Measurements from ENCODE around the gene MSH3.
"Not testable (repeated sequence)": the region's sequence is repeated elsewhere in the genome, so short reads cannot be mapped to it uniquely, and the experiment has no call there.

The MSH3 gene

GRCh38 chr5:80739057-80739456 lies 84.6 kb downstream of the MSH3 start:
- peaks cover 37 to 61% of the 10 kb centered on the region in 2 donors for H3K36me3 Mint-ChIP-seq

GRCh38 chr5:80739496-80739895 lies 85.0 kb downstream of the MSH3 start:
- Mint-ChIP-seq H3K27me3 (no peaks in the 10 kb centered on the region), H3K4me1 (peaks cover 11 to 12% of the 10 kb centered on the region in 2 donors), H3K4me3 (no peak overlapping the region), H3K36me3 (peaks cover 37 to 61% of the 10 kb centered on the region in 2 donors), H3K9me3 (no peaks in the 10 kb centered on the region), H3K27ac (no peak overlapping the region)
- ATAC-seq (replicated peaks): no peak
- DNase-seq: no peak

More at GRCh38 chr5:80739057-80739456, 84.6 kb downstream of the MSH3 start:
- Mint-ChIP-seq H3K9me3 (no peaks in the 10 kb centered on the region), H3K4me3 (no peak overlapping the region), H3K27me3 (no peaks in the 10 kb centered on the region), H3K4me1 (peaks cover 11 to 12% of the 10 kb centered on the region in 2 donors), H3K27ac (no peak overlapping the region)
- no peak for ATAC-seq (replicated peaks)
- no peak for DNase-seq

- no peak for DNase-seq
- Mint-ChIP-seq H3K27ac (no peak overlapping the region), H3K4me1 (peaks cover 11 to 12% of the 10 kb centered on the region in 2 donors)
Observed at GRCh38 chr5:80739898-80740297, 85.4 kb downstream of the MSH3 start.

GRCh38 chr5:80740488-80740887 lies 86.0 kb downstream of the MSH3 start:
- Mint-ChIP-seq H3K4me1 (peaks cover 11 to 12% of the 10 kb centered on the region in 2 donors), H3K36me3 (peaks cover 38 to 61% of the 10 kb centered on the region in 2 donors)
- not testable (repeated sequence) for H3K4me3 Mint-ChIP-seq; H3K27me3 Mint-ChIP-seq; ATAC-seq (replicated peaks); DNase-seq; H3K9me3 Mint-ChIP-seq; H3K27ac Mint-ChIP-seq

More at GRCh38 chr5:80739898-80740297, 85.4 kb downstream of the MSH3 start:
- no peak overlapping the region for H3K4me3 Mint-ChIP-seq
- H3K27me3 Mint-ChIP-seq: no peaks in the 10 kb centered on the region
- peaks cover 37 to 61% of the 10 kb centered on the region in 2 donors for H3K36me3 Mint-ChIP-seq
- ATAC-seq (replicated peaks): no peak
- H3K9me3 Mint-ChIP-seq: no peaks in the 10 kb centered on the region

GRCh38 chr5:80740999-80741398 lies 86.5 kb downstream of the MSH3 start:
- Mint-ChIP-seq H3K27ac (no peak overlapping the region), H3K4me3 (no peak overlapping the region), H3K4me1 (peaks cover 11 to 12% of the 10 kb centered on the region in 2 donors), H3K36me3 (peaks cover 37 to 60% of the 10 kb centered on the region in 2 donors), H3K9me3 (no peaks in the 10 kb centered on the region), H3K27me3 (no peaks in the 10 kb centered on the region)
- no peak for DNase-seq
- ATAC-seq (replicated peaks): no peak

GRCh38 chr5:80744149-80744548 lies 89.7 kb downstream of the MSH3 start:
- no peaks in the 10 kb centered on the region for H3K27me3 Mint-ChIP-seq
- peaks cover 11 to 12% of the 10 kb centered on the region in 2 donors for H3K4me1 Mint-ChIP-seq
- DNase-seq (no peak), ATAC-seq (replicated peaks) (no peak)
- H3K4me3 Mint-ChIP-seq: no peak overlapping the region
- no peaks in the 10 kb centered on the region for H3K9me3 Mint-ChIP-seq
- H3K36me3 Mint-ChIP-seq: peaks cover 42 to 69% of the 10 kb centered on the region in 2 donors
- no peak overlapping the region for H3K27ac Mint-ChIP-seq

- Mint-ChIP-seq H3K27ac (no peak overlapping the region), H3K27me3 (no peaks in the 10 kb centered on the region), H3K36me3 (peaks cover 49 to 71% of the 10 kb centered on the region in 2 donors), H3K9me3 (no peaks in the 10 kb centered on the region), H3K4me1 (peaks cover 7 to 12% of the 10 kb centered on the region in 2 donors), H3K4me3 (no peak overlapping the region)
- ATAC-seq (replicated peaks): no peak
- DNase-seq: no peak
Observed at GRCh38 chr5:80745490-80745889, 91.0 kb downstream of the MSH3 start.

- ATAC-seq (replicated peaks): no peak
- no peaks in the 10 kb centered on the region for H3K9me3 Mint-ChIP-seq
- no peaks in the 10 kb centered on the region for H3K27me3 Mint-ChIP-seq
- peaks cover 50 to 74% of the 10 kb centered on the region in 2 donors for H3K36me3 Mint-ChIP-seq
- DNase-seq: no peak
- H3K4me3 Mint-ChIP-seq: no peak overlapping the region
- H3K27ac Mint-ChIP-seq: no peak overlapping the region
- H3K4me1 Mint-ChIP-seq: no peaks in the 10 kb centered on the region
Observed at GRCh38 chr5:80747922-80748321, 93.5 kb downstream of the MSH3 start.

GRCh38 chr5:80752427-80752826 lies 98.0 kb downstream of the MSH3 start:
- H3K27ac Mint-ChIP-seq: no peak overlapping the region
- peaks cover 37 to 52% of the 10 kb centered on the region in 2 donors for H3K36me3 Mint-ChIP-seq
- H3K4me3 Mint-ChIP-seq: no peak overlapping the region
- H3K9me3 Mint-ChIP-seq: no peaks in the 10 kb centered on the region
- H3K27me3 Mint-ChIP-seq: no peaks in the 10 kb centered on the region
- ATAC-seq (replicated peaks) (no peak), DNase-seq (no peak)
- H3K4me1 Mint-ChIP-seq: peaks cover 18 to 22% of the 10 kb centered on the region in 2 donors

- DNase-seq (no peak), ATAC-seq (replicated peaks) (no peak)
- peaks cover 18 to 22% of the 10 kb centered on the region in 2 donors for H3K4me1 Mint-ChIP-seq
- no peak overlapping the region for H3K4me3 Mint-ChIP-seq
- no peaks in the 10 kb centered on the region for H3K9me3 Mint-ChIP-seq
- H3K27ac Mint-ChIP-seq: no peak overlapping the region
- no peaks in the 10 kb centered on the region for H3K27me3 Mint-ChIP-seq
- peaks cover 40 to 50% of the 10 kb centered on the region in 2 donors for H3K36me3 Mint-ChIP-seq
Observed at GRCh38 chr5:80753712-80754111, 99.3 kb downstream of the MSH3 start.

GRCh38 chr5:80754900-80755299 lies 100.4 kb downstream of the MSH3 start:
- H3K27me3 Mint-ChIP-seq: no peaks in the 10 kb centered on the region
- H3K9me3 Mint-ChIP-seq: no peaks in the 10 kb centered on the region
- ATAC-seq (replicated peaks) (peak; percentile 93), DNase-seq (peak; percentile 81)
- peak overlapping the region; percentile 80 for H3K27ac Mint-ChIP-seq
- peak overlapping the region; percentile 27 to 57 for H3K4me3 Mint-ChIP-seq
- peaks cover 39 to 47% of the 10 kb centered on the region in 2 donors for H3K36me3 Mint-ChIP-seq
- peaks cover 23 to 32% of the 10 kb centered on the region in 2 donors for H3K4me1 Mint-ChIP-seq

- Mint-ChIP-seq H3K27ac (peak overlapping the region; percentile 80), H3K4me1 (peaks cover 23 to 38% of the 10 kb centered on the region in 2 donors), H3K4me3 (peak overlapping the region; percentile 27 to 57), H3K27me3 (no peaks in the 10 kb centered on the region), H3K36me3 (peaks cover 35 to 48% of the 10 kb centered on the region in 2 donors), H3K9me3 (no peaks in the 10 kb centered on the region)
- ATAC-seq (replicated peaks) (peak; percentile 89 to 90), DNase-seq (peak; percentile 16)
Observed at GRCh38 chr5:80755626-80756025, 101.2 kb downstream of the MSH3 start.

- H3K4me1 Mint-ChIP-seq: peaks cover 23 to 41% of the 10 kb centered on the region in 2 donors
- H3K9me3 Mint-ChIP-seq: no peaks in the 10 kb centered on the region
- H3K27ac Mint-ChIP-seq: no peak overlapping the region
- no peaks in the 10 kb centered on the region for H3K27me3 Mint-ChIP-seq
- peaks cover 32 to 47% of the 10 kb centered on the region in 2 donors for H3K36me3 Mint-ChIP-seq
- no peak for ATAC-seq (replicated peaks)
- no peak overlapping the region for H3K4me3 Mint-ChIP-seq
- DNase-seq: no peak
Observed at GRCh38 chr5:80756292-80756691, 101.8 kb downstream of the MSH3 start.

- H3K4me3 Mint-ChIP-seq: no peak overlapping the region
- H3K27ac Mint-ChIP-seq: no peak overlapping the region
- H3K27me3 Mint-ChIP-seq: no peaks in the 10 kb centered on the region
- no peak for DNase-seq
- peaks cover 23 to 41% of the 10 kb centered on the region in 2 donors for H3K4me1 Mint-ChIP-seq
- H3K9me3 Mint-ChIP-seq: no peaks in the 10 kb centered on the region
- H3K36me3 Mint-ChIP-seq: peaks cover 26 to 39% of the 10 kb centered on the region in 2 donors
- ATAC-seq (replicated peaks): no peak
Observed at GRCh38 chr5:80757290-80757689, 102.8 kb downstream of the MSH3 start.

GRCh38 chr5:80759866-80760577 lies 105.6 kb downstream of the MSH3 start:
- no peak overlapping the region for H3K4me3 Mint-ChIP-seq
- no peaks in the 10 kb centered on the region for H3K9me3 Mint-ChIP-seq
- no peaks in the 10 kb centered on the region for H3K27me3 Mint-ChIP-seq
- no peak for ATAC-seq (replicated peaks)
- no peak for DNase-seq
- peaks cover 26 to 35% of the 10 kb centered on the region in 2 donors for H3K36me3 Mint-ChIP-seq
- no peak overlapping the region for H3K27ac Mint-ChIP-seq
- peaks cover 18 to 33% of the 10 kb centered on the region in 2 donors for H3K4me1 Mint-ChIP-seq
